ENCODE results near the gene CPZ.
"Not testable (repeated sequence)": the region's sequence is repeated elsewhere in the genome, so short reads cannot be mapped to it uniquely, and the experiment has no call there.

Gene CPZ

DNA sequence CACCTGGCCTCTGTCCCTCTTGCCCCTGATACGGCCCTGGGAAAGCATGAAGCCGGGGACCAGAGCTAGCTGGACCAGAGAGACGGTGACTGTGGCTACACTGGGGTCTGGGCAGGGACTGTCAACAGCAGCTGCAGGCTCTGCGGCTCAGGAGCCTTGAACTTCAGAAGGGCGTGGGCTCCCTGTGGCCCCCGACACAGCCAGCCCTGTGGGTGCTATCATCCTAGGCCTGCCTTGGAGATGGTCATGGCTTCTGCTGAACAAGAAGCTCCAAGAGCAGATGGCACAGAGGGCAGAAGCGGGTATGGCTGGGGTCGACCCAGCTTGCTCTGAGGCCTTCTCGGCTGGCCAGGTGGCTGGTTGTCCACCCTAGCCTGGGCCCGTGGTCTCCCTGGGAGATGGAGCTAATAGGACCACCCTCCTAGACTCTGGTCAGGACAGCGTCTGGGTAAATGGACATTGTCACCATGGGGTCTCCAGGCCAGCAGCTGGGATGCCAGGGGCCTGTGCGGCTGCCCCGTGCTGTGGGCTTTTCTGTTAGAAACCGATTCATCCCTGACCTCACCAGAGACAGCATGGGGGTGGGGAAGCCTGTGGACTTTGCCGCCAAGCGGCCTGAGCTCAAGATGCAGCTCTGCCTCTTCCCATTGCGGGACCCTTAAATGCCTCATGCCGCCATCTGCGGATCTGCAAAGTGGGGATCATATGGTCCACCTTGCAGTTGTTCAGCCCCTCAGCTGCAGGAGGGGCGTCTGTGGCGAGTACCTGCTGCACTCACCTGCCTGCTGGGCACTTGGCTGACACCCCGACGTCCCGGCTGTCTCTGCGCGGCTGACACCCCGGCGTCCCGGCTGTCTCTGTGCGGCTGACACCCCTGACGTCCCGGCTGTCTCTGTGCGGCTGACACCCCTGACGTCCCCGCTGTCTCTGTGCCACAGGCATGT is 21.1 kb downstream of the CPZ start:
- FAIRE-seq, result no peak

DNA sequence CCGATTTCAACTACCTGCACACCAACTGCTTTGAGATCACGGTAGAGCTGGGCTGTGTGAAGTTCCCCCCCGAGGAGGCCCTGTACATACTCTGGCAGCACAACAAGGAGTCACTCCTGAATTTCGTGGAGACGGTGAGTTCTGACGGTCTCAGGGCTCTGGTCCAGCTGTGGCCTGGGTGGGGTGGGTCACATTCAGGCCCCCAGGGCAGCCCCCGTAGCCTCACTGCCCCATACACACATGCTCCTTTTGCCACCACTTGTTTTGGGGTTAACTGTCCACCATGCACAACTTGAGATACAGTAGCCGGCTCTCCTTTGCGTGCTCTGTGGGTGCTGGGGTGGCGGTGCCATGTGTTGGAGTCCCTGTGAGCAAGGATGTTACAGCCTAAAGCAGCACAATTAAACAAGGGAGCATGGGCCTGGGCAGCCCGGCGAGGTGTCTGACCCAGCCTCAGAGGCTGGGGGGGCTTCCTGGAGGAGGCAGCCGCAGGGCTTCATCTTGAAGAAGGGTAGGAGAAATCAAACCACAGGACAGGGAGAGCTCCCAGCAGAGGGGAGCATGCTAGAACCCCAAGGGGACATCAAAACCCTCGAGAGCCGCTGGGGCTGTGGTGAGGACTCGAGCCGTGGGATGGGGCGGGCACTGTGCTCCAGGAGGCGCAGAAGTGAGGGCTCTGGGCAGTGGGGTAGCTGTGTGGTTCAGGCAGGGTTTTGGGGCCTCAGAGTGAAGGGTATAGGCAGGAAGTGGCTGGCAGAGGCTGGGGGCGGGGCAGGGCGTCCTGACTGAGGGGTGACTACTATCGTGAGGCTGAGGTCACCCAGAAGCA is 22.0 kb downstream of the CPZ start:
- no peak for FAIRE-seq

DNA sequence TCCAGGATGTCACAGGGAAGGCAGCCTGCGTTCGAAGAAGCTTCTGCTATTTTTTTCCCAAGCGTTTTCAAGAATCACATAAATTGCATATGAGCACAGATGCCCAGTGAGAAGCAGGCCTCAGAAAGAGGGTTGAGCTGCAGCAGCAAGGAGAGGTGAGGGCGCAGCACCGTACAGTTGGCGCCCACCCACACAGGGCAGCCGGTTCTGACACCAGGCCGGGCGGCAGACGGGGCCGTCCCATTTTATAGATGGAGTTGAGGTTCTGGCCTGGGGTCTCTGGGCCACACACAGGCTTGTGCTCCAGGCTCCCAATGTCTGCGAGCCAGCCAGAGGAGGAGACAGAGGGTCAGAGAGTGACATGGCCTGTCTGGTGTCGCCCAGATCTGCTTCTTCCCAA is 22.8 kb downstream of the CPZ start:
- FAIRE-seq, result no peak

DNA sequence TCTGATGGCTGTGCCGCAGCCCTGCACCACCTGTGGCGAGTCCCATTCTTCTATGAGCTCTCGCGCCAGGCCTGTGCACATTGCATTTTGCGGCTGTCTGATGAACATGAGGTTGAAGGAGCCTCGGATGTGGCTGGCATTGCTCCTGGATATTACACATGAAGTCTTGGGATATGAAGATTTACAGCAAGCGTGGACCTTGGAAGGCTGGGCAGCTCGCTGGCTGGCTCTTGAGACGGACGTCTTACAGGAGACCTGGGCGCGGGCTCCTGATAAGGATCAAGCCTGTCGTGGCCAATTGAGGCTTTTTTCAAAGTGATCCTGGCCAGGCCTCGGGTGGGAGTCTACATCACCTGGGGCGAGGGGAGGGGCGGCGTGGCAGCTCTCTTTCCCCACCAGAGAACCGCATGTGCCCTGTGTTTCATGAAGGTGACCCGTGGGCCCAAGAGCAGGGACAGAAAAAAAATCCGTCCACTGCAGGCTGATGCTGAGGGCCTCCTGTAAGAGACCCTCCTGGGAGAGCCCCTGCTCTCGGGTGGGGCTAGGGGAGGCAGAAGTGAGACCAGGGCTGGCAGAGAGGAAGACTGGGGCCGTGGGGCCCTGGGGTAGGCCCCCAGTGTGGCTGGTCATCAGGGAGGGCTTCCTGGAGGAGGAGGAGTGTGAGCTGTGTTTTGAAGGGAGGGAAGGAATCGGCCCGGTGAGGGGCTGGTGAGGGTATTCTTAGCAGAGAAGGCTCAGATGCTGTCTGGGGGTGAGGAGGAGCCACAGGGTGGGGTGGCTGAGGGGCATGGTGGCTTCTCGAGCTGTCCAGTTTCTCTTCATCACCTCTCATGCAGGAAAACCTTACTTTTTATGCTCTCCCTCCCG is 23.6 kb downstream of the CPZ start:
- FAIRE-seq, result no peak

DNA sequence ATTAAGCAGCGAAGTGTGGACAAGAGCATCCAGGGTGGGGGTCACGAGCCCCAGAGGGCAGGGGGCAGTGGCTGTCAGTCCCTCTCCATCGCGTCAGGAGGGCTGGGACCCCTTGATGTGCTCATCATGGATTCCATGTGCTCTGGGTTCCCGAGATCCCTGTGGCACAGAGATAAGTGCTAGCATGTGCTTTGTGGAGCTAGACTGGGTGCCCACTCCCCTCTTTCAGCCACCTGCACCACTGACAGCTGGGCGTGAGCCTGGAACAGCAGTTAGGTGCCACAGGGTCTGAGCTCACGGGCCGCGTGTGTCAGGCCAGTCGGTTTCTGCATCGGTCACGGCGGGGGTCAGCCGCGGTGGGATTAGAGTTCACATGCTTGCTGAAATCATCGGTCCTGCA is 24.3 kb downstream of the CPZ start:
- no peak for FAIRE-seq

DNA sequence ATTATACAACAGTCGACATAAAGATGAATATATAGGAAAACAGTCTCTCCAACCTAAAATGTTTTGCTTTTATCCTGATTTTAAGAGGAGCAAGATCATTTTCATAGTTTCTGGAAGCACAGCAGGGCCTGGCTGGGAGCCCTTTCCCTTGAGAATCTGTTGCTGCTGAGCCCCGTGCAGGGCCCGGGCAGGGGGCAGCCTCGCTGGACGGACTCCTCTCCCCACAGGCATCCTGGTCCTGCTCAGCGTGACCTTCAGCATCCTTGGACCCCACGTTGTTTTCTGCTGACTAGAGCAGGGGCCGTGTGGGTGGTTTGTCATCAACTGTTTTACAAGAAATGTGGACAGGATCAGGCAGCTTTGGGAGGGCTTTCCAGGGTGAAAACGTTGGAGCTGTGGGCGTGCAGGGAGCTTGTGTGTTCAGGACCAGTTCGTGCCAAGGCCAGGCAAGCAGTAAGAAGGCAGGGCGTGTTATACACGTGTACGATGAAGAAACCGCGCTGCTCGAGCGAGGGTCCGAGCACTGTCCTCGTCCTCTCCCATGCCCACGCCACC is 25.0 kb downstream of the CPZ start:
- FAIRE-seq, result no peak

DNA sequence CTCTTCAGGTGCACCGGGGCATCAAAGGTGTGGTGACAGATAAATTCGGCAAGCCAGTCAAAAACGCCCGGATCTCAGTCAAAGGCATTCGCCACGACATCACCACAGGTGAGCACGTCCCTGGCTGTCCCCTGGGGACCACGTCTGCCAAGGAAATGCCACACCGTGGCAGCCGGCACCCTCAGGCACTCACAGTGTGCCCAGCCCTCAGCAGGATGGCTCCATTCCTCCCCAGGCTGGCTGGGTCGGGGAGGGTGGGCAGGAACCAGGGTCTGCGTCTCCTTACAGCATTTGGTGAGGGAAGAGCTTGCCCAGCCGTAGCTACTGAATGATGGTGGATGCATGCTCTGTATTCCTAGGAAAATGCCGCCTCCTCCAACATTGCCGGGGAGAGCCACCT is 25.9 kb downstream of the CPZ start:
- FAIRE-seq, result no peak

DNA sequence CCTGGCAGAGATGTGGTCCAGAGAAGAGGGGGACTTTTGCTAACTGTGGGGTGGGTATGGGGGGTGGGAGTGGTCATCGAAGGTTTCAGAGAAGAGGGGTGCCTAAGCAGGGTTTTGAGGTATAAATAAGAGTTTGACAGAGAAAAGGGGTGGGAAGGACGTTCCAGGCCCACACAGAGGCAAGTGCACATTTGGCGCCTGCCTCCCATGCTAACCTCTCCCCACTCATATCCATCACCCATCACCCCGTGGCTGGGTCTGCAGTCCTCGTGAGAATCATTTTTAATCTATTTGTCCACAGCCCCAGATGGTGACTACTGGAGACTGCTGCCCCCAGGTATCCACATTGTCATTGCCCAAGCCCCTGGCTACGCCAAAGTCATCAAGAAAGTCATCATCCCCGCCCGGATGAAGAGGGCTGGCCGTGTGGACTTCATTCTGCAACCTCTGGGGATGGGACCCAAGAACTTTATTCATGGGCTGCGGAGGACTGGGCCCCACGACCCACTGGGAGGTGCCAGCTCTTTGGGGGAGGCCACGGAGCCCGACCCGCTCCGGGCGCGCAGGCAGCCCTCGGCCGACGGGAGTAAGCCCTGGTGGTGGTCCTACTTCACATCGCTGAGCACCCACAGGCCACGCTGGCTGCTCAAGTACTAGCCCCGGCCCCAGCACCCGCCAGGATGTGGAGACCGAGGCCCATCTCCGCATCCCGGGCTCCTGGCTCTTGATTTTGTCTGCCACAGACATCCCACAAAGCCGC is 26.6 kb downstream of the CPZ start:
- FAIRE-seq, result no peak

DNA sequence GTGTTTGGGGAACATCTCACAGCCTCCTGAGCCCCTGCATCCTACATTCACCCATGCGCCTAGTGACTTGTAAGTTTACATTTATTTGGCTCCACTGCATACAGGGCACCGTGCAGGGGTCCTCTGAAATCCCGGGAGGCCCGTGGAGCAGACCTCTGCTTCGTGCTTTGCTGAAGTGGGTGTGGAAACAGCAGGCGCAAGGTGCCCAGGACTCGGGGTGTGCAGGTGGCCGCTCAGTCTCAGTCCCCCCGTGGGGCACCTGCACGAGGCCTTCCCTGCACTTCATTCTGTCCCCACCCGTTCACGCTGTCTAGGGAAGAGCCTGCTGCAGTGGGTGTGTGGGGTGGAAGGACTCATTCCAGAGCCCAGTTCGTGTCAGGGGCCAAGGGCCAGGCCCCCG is 28.6 kb downstream of the CPZ start:
- FAIRE-seq, result not testable (repeated sequence)

DNA sequence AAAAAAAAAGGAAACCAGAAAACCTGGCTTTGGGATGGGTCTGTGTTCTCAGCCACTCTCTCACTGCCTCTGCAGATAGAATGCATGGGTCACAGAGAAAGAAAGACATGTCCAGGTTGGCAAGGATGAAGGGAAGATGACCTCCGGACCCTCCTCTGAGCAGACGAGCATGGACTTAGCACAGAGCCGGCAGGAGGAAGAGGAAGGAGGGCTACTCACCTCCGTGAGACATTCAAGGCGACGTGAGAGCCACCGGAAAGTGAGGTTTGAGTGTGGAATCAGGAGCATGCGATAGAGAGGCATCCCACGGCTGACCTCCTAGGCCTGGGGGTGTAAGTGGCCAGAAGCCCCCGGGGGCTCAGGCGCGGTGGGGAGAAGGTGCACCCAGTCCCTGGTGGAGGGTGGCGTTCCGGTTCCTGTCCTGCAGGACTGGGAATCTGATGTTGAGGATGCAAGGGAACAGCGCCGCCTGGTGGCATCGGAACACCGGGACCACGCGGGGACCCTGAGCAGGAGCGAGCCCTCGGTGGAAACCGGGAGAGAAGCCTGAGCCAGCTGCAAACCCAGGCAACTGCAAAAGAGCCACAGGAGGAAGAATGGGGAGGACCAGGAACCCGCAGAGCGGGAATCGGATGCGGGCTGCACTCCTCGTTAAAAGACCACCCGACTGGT is 32.2 kb downstream of the CPZ start:
- not testable (repeated sequence) for FAIRE-seq

DNA sequence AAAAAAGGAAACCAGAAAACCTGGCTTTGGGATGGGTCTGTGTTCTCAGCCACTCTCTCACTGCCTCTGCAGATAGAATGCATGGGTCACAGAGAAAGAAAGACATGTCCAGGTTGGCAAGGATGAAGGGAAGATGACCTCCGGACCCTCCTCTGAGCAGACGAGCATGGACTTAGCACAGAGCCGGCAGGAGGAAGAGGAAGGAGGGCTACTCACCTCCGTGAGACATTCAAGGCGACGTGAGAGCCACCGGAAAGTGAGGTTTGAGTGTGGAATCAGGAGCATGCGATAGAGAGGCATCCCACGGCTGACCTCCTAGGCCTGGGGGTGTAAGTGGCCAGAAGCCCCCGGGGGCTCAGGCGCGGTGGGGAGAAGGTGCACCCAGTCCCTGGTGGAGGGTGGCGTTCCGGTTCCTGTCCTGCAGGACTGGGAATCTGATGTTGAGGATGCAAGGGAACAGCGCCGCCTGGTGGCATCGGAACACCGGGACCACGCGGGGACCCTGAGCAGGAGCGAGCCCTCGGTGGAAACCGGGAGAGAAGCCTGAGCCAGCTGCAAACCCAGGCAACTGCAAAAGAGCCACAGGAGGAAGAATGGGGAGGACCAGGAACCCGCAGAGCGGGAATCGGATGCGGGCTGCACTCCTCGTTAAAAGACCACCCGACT is 37.8 kb downstream of the CPZ start:
- not testable (repeated sequence) for FAIRE-seq

DNA sequence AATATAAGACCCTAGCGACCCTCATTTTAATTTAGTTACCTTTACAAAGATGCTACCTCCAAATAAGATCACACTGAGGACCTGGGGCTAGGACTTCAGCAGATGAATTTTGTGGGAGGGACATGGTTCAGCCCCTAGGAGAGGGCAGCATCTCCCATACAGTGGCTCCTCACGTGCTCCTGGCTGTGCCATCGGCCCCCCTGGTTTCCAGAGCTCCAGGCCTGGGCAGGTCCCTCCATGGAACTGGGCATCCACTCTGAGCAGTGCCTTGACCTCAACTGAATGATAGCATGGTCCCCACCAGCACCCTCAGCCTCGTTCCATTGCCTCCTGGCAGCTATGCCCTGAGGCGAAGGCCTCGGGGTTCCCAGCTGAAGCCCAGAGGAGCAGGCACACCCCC is 39.3 kb downstream of the CPZ start:
- not testable (repeated sequence) for FAIRE-seq

DNA sequence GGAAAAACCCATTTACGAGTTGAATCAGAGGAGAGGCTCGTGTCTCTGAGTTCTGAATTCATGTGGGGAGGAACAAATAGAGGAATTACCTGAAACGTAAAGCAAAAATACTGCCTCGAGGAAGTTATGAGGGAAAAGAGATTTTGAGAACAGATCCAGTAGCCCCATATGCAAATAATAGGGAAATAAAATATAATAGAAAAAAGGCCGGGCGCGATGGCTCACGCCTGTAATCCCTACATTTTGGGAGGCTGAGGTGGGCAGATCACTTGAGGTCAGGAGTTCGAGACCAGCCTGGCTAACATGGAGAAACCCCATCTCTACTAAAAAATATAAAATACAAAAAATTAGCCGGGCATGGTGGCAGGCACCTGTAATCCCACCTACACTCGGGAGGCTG is 42.2 kb downstream of the CPZ start:
- FAIRE-seq, result not testable (repeated sequence)

DNA sequence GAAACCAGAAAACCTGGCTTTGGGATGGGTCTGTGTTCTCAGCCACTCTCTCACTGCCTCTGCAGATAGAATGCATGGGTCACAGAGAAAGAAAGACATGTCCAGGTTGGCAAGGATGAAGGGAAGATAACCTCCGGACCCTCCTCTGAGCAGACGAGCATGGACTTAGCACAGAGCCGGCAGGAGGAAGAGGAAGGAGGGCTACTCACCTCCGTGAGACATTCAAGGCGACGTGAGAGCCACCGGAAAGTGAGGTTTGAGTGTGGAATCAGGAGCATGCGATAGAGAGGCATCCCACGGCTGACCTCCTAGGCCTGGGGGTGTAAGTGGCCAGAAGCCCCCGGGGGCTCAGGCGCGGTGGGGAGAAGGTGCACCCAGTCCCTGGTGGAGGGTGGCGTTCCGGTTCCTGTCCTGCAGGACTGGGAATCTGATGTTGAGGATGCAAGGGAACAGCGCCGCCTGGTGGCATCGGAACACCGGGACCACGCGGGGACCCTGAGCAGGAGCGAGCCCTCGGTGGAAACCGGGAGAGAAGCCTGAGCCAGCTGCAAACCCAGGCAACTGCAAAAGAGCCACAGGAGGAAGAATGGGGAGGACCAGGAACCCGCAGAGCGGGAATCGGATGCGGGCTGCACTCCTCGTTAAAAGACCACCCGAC is 43.5 kb downstream of the CPZ start:
- not testable (repeated sequence) for FAIRE-seq

DNA sequence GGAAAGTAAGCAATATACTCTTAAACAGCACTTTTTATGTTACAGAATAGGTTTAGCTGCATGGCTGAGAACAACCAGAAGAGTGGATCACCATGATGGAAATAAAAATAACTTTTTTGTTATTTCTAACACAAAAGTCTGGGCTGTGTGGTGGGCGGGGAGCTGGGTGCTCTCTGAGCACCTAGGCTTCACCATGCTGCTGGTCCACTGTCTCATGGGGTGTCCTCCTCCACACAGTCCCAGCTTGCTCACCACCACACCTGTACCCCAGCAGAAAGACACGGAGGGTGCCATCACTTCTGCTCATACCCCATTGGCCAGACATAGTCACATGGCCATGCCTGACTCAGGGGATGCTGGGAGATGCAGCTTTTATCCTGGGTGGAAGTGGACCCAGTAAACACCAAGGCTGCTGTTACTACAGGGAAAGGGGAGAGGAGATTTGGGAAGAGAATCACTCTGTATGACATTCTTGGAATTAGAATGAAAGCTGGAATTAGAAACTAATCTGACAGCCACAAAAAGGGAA is 45.0 kb downstream of the CPZ start:
- no peak for FAIRE-seq

DNA sequence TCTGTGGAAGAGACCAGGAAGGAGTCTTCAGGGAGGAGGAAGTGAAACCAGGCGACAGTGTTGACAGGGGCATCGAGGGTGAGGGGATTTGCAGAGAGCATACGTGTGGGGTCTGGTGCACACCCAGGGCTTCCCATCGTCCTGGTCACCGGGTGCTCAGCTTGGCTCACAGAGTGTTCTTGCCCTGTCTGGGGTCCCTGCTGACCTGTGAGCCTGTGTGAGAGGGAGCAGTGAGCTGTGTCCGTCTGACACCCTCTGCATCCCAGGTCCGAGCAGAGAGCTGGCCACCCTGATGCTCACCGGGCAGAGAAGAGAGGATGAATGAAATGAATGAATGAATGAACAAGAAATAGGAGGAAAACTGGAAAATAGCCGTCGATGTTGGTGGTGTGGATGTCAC is 46.5 kb downstream of the CPZ start:
- FAIRE-seq, result no peak

DNA sequence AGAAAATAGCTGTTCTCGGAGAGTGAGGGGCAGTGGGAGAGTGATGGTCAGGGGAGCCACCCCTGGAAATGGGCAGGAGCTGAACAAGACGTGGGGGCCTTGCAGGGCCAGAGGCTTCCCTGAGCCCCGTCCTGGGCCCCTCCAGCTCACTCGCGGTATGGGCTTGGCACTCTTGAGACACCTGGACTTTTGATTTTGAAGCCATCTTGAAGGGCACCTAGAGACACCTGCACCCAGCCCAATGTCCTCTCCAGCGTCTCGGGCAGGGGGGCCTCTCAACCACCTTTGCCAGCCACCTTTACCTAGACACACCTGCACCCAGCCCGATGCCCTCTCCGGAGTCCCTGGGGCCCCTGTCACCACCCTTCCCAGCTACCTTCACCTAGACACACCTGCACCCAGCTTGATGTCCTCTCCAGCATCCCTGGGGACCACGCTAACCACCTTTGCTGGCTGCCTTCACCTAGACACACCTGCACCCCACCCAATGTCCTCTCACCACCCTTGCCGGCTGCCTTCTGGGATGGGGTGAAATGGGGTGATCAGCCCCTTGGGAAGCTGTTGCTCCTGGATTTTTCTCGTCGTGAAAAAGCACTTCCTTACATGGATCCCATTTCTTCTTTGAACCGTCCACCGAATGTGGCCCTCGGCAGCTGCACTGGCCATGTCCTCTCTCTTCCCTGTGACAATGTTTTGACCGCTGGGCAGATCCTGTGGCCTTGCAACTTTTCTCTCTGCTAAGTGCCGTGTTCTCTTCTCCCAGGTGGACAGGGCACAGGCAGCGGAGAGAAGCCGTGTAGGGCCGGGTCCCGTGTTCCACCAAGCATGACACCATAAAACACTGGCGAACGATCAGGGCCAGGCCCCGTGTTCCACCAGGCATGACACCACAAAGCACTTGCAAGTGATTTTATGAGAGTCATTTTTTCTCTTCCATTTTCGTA is 47.5 kb downstream of the CPZ start:
- FAIRE-seq, result no peak

DNA sequence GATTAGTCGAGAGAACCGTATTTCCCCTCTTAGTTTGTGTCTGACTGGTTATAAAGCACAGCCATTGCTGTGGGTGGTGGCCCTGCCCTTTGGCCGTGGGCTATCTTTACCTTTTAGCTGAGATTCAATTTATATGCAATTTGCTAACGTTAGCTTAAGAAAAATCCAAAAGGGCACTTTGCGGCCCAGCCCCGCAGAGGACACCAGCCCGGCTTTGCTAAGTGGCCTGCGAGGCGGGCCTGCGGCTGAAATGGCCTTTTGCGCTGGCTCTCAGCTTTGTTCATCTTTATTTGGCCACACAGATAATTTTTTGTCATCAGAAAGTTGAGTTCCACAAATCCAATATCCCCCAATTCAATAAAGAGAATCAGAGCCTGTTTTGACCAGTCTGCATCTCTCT is 48.3 kb downstream of the CPZ start:
- no peak for FAIRE-seq

DNA sequence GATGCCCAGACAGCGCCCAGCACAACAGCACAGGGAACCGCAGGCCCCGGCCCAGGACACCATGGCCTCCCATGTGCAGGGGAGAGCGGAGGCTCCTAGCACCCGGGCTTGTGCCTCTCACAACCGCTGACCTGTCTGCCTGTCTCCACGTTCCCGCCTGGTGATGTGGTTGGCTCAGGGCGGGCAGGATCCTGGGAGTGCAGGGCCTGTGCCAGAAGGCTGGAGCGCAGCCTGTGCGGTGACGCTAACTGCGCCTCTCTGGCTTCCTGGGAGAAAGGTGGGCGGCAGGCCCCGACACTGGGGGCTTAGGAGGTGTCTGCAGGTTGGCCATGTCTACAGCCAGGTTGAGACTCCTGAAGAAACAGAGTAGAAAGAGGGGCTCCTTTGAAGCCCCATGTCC is 48.7 kb downstream of the CPZ start:
- no peak for FAIRE-seq

Measured in colon (tissue), 2 donors.